Posterior vena cava (tissue), 2 donors: ENCODE measurements around the gene NUDT8. TPM values are rescaled to one million over a fixed set of nuclear protein-coding genes. Genes with fewer than 3 reads are reported as not detected.
A peak's percentile ranks its signal among the peaks of the same experiment; 100 is the strongest.
"Not testable (repeated sequence)": the region's sequence is repeated elsewhere in the genome, so short reads cannot be mapped to it uniquely, and the experiment has no call there.

ENCODE experiments used
- DNase-seq: peaks from one replicate; pipeline ENCODE4 v3.0.0-alpha.2; 2020; ENCODE audit warnings: low spot score
- intact Hi-C, 2 donors: fragments of 100-400 bp; cut with DNase I; formaldehyde crosslinking; loops; one replicate each; pipeline versions ENCODE4 v1.14.1 to v1.14.2; 2022 to 2023
- total RNA-seq, 2 donors: library from RNA; stranded (reverse); fragmentation: NEBNext Ultra II Directional; extraction: Animal tissue kit (Norgen Biotek cat#: 25700); gene quantifications; one replicate each; pipeline ENCODE4 v1.2.1, GENCODE V29; 2021
- donor health status: DM: yes; HTN: yes; CAD: no.
- donor health status: DM: yes; HTN: yes; CAD: no.

NUDT8 gene
- total RNA-seq, 2 donors from 2014 or later = 4.6 to 5.7 TPM

DNA sequence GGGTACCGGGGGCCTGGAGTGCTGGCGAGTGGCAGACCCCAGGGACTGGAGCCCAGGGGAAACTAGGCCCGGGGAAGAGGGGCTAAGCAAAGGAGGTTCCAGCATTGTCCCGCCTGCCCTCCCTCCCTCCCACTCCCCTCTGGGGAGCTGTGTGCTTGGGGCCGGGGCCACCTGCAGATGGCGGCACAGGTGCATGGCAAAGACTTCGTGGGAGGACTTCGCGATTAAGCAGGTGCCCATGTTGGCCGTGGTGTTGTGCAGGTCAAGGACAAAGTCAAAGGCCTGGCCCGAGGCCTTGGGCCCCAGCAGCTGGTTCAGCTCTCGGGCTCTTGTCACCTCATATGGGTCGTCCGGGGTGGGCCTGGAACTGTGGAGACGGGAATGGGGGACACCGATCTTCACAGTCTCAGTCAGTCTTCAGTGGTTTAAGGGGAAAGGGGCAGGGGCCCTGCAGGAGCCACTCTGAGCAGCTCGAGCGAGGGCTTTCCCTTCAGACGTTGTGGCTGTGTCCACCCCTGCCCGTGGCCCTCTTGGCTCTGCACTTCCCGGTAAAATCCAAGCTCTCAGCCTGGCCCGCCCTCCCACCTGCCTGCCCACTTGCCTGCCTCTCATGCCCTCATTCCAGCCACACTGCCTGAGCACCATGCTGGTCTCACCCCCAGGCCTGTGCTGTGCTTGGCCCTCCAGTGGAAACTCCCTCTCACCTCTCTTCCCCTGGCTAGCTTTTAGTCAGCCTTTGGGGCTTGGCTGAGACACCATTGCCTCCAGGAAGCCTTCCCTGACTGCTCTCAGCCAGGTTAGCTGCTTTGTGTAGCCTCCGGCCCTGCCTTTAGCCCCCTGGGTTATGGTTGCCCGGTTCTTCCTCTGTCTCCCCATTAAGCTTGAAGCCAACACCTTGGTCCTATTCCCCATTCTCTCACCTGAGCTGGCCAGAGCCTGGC is 16.1 kb upstream of the NUDT8 start:
- intact Hi-C loops = no loop called here
- DNase-seq = no peak

- no peak for DNase-seq
- intact Hi-C loops = no loop called here
Measured at GRCh38 chr11:67644472-67645418, 15.0 kb upstream of the NUDT8 start.

DNA sequence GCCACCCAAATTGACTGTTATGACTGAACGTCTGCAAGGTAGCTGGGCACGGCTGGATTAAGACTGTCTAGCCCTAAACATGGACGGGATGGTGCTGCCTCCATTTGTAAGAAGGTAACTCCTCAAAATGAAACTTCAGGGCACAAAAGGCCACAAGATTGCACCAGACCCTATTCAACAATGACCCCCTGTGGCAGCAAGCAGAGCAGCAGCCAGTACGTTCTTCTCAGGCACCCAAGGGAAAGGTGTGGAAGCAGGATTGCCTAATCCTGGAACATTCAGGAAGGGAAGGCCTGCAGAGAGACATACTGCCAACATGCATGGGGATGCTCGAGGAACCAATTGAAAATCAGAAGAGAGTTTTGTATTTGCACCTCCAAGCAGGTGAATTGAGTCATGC is 14.3 kb upstream of the NUDT8 start:
- intact Hi-C loops = no loop called here
- DNase-seq = no peak

GRCh38 chr11:67642173-67643120 is 12.7 kb upstream of the NUDT8 start:
- intact Hi-C loops = no loop called here
- peak; percentile 69 for DNase-seq

DNA sequence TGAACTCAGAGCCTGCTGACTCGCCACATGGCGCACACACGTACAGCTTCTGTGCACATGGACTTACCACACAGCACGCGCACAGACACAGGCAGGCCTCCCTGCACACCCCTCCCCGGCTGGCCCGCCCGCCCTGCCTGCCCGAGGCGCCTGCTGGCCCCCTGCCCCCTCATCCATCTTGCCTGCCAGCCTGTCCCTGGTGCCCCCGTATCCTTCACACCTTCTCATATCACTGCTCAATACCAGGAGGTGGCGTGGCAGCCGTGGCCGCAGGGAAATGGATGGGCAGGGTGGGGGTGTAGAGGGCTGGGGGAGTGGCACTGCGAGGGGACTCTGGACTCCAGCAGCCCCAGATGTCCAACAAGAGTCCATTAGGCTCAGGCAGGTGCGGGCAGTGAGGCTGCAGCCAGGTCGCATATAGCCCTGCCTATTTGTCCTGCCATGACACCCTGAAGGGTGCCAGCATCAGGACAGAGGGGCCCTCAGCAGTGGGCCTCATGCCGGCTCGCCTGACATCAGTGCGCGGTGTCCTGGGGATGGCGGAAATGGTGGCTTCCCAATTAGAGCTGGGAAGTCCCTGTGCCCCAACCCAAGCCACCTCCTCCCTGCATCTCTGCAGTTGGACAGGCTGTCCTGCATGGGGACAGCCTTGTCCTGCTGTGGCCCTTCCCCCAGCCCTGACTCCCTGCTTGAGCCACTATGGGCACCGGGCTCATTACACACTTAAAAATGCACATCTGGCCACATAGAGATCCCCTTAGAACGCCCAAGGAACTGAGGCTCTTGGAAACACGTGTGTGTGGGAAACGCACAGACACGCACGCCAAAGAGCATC is 11.8 kb upstream of the NUDT8 start:
- intact Hi-C loops = no loop called here
- DNase-seq = peak; percentile 73

DNA sequence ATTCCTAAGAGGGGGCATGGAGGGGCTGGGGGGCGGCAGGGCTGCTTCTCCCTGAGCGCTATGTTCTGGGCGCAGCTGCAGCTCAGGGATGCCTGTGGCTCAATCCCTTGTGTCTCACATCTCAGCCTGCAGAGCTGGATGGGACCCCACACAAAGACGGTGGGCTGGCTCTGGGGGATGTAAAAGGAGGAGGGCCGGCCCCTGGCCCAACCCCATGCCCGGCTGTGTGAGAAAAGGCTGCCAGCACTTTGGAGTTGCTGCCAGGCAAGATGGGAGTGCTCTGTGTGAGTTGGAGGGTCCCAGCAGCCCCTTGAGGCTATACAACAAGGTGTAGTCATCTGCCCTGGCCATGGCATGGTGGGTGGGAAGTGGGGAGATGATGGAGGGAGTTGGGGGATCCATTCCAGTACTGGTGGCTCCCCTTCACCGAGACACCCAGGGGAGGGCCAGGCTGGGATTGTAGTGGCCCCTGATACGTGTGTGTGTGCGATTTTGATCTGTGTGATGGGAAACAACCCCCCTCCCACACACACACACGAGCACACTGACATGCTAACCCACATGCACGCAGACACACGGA is 11.1 kb upstream of the NUDT8 start:
- intact Hi-C loops = no loop called here
- peak; percentile 46 for DNase-seq

DNA sequence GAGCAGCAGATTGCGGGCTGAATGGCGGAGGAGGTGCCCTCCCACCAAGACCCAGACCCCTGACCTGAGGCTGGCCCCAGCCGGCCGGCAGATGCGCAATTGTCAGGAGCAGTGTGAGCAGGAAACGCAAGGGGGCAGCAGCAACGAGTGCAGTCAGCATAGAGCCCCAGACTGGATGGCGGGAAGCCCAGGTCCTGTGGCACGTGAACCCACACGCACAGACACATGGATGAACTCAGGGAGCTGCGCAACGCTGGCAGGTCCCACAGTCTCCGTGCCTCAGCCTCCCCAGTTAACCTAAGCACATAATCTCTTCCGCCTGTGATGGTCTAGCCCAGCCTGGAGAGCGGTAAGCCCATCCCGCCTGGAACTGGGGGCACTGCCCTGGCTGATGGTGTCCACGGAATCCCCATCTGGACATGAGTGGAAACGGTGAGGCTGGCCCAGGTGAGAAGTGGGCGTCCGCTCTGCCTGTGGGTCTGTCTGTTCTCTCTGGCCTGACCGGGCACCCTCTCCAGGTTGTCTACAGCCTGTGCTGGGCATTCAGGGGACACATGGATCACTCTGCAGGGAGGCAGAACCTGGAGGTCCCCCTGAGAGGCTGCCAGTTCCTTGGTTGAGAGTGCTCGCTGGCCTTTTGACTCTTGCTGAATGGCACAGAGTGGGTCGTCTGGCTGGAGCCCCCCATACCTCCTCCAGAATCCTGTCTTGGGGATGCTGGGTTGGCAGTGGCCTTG is 10.5 kb upstream of the NUDT8 start:
- peak; percentile 88 for DNase-seq
- intact Hi-C loops = no loop called here

- intact Hi-C loops = no loop called here
- peak; percentile 66 for DNase-seq
Measured at GRCh38 chr11:67639438-67639859, 9.7 kb upstream of the NUDT8 start, which contains the start of gene TBX10. TBX10 (minus strand) TSS chr11:67639763; CDS start chr11:67639472, 291 bp downstream.

- intact Hi-C loops = no loop called here
- peak; percentile 68 for DNase-seq
Measured at GRCh38 chr11:67638535-67639437, 9.0 kb upstream of the NUDT8 start.

- intact Hi-C loops = not testable (repeated sequence)
- DNase-seq = peak; percentile 15
Measured at GRCh38 chr11:67637441-67637840, 7.7 kb upstream of the NUDT8 start.

- intact Hi-C loops = no loop called here
- no peak for DNase-seq
Measured at GRCh38 chr11:67636962-67637361, 7.2 kb upstream of the NUDT8 start.

DNA sequence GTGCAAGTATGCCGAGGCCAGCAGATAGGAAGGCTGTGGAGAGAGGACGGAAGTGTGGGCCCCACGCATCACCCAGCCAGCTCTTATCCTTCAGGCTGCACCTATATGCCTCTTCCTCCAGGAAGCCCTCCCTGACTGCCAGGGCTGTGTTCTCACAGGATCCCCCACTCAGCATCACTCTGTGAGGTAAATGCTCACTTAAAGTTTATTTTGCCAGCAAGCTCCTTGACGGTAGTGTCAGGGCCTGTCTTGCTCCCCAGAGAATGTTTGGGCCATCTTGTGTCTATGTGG is 5.4 kb upstream of the NUDT8 start:
- intact Hi-C loops = no loop called here

DNA sequence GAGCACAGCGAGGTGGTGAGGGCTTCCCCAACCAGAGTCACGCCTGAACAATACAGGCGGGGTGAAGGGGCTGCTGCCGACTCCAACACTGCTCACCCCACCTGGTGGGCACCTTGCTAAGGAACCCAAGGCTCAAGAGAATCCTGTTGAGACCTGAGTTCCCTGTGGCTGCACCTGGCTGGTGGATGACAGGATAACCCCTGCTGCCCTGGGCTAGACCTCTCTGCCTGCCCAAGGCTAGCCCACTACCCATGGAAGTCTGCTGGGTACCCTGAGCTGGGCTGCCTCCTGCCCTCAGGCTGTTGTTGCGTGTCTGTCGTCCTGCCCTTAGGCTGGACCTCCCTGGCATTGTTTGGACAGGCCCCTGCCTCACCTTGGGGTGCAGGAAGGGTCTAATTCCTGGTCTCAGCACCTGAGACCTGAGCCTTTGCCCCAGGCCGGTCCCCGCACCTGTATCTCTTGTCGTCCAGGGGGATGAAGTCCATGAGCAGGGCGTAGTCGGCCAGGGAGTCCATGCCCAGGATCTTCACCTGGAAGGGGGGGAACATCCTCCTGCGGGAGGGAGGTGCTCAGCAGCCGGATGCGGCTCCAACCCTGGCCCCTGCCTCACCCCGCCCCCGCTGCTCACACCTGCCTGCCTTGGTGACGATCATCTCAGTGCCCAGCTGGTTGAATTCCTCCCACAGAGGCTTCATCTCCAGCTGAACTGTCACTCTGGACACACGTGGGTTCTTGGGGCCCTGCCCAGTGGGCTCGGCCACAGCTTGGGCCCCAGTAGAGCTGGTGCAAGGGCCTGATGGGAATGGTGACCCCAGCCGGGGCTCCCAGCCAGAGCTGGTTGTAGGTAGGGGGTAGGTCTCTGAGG is 4.9 kb upstream of the NUDT8 start:
- intact Hi-C loops = no loop called here
- DNase-seq = peak; percentile 69

More for the DNA sequence above, 5.4 kb upstream of the NUDT8 start:
- DNase-seq = no peak

GRCh38 chr11:67633758-67634365 is 4.1 kb upstream of the NUDT8 start:
- intact Hi-C loops = no loop called here
- peak; percentile 74 for DNase-seq
